GM23338 (cell line): ENCODE results near the gene SELENBP1. TPM values are rescaled to one million over a fixed set of nuclear protein-coding genes. Genes with fewer than 3 reads are reported as not detected.

Experiments
- ATAC-seq: fragments of 200-7000 bp; cut with Tn5 transposase; 3 replicates; pipeline ENCODE4 v1.9.1; 2020
- DNase-seq: peaks from one replicate; pipeline ENCODE4 v3.0.0-alpha.2; 2015; ENCODE audit warnings: low spot score
- H2AFZ ChIP-seq: fragments of 200-600 bp; sonication (generic); 2 replicates; pipeline ENCODE4 v1.8.0; 2016; ENCODE audit warnings: antibody characterized with exemption, mild to moderate bottlenecking, moderate library complexity
- H3F3A ChIP-seq: fragments of 200-600 bp; sonication (generic); replicated peaks from 2 replicates; pipeline ENCODE4 v1.8.0; 2017; ENCODE audit warnings: antibody characterized with exemption, mixed run types, low read depth
- H3K27ac ChIP-seq: fragments of 200-600 bp; sonication (generic); 2 replicates; pipeline ENCODE4 v1.6.1; 2016; ENCODE audit warnings: low read depth
- H3K27me3 ChIP-seq: fragments of 200-600 bp; sonication (generic); 2 replicates; pipeline ENCODE4 v1.8.0; 2016; ENCODE audit warnings: mild to moderate bottlenecking, mixed run types, moderate library complexity; ENCODE audit not compliant: insufficient read depth
- H3K36me3 ChIP-seq: fragments of 200-600 bp; sonication (generic); 2 replicates; pipeline ENCODE4 v1.8.0; 2016; ENCODE audit warnings: mild to moderate bottlenecking; ENCODE audit not compliant: insufficient read depth
- H3K4me1 ChIP-seq: fragments of 200-600 bp; sonication (generic); 2 replicates; pipeline ENCODE4 v1.8.0; 2016; ENCODE audit warnings: mild to moderate bottlenecking, moderate library complexity; ENCODE audit not compliant: insufficient read depth
- H3K4me2 ChIP-seq: fragments of 200-600 bp; sonication (generic); 2 replicates; pipeline ENCODE4 v1.7.1; 2017; ENCODE audit warnings: mixed run types
- H3K4me3 ChIP-seq: fragments of 200-600 bp; sonication (generic); 2 replicates; pipeline ENCODE4 v1.6.1; 2016; ENCODE audit warnings: mixed run types
- H3K79me2 ChIP-seq: fragments of 200-600 bp; sonication (generic); replicated peaks from 2 replicates; pipeline ENCODE4 v1.8.0; 2017; ENCODE audit warnings: mild to moderate bottlenecking; ENCODE audit not compliant: insufficient read depth
- H3K9me2 ChIP-seq: fragments of 200-600 bp; sonication (generic); 2 replicates; pipeline ENCODE4 v1.8.0; 2017; ENCODE audit not compliant: insufficient read depth
- H4K20me1 ChIP-seq: fragments of 200-600 bp; sonication (generic); replicated peaks from 2 replicates; pipeline ENCODE4 v1.8.0; 2017; ENCODE audit warnings: mild to moderate bottlenecking; ENCODE audit not compliant: insufficient read depth
- H3K27ac Mint-ChIP-seq: 2 replicates; pipeline ENCODE4 v1.8.0; 2020; ENCODE audit warnings: inconsistent platforms, mild to moderate bottlenecking, moderate library complexity, mixed read lengths
- H3K27me3 Mint-ChIP-seq: 3 replicates; pipeline ENCODE4 v1.8.0; 2022; ENCODE audit warnings: low read depth, mild to moderate bottlenecking, moderate library complexity, mixed read lengths, inconsistent platforms; ENCODE audit not compliant: insufficient read depth, poor library complexity
- H3K36me3 Mint-ChIP-seq: 3 replicates; pipeline ENCODE4 v1.8.0; 2021; ENCODE audit warnings: low read depth, mild to moderate bottlenecking, inconsistent platforms, moderate library complexity, mixed read lengths
- H3K4me1 Mint-ChIP-seq: 3 replicates; pipeline ENCODE4 v1.8.0; 2020; ENCODE audit warnings: mild to moderate bottlenecking, inconsistent platforms, mixed read lengths
- H3K4me3 Mint-ChIP-seq: 3 replicates; pipeline ENCODE4 v1.8.0; 2021; ENCODE audit warnings: moderate library complexity, mild to moderate bottlenecking, inconsistent platforms, mixed read lengths
- H3K9me3 Mint-ChIP-seq: 3 replicates; pipeline ENCODE4 v1.8.0; 2020; ENCODE audit warnings: moderate library complexity, mild to moderate bottlenecking, inconsistent platforms, mixed read lengths
- CREB1 ChIP-seq: fragments of 250-450 bp; sonication (Bioruptor Pico); IDR thresholded peaks from 2 replicates; pipeline ENCODE4 v1.5.0; 2020; ENCODE audit warnings: low read depth, mild to moderate bottlenecking, moderate library complexity
- EZH2 ChIP-seq: fragments of 200-600 bp; sonication (generic); IDR thresholded peaks from one replicate; pipeline ENCODE4 v1.8.0; 2017; ENCODE audit warnings: antibody characterized with exemption, mild to moderate bottlenecking, low read depth; ENCODE audit not compliant: unreplicated experiment
- EZH2phosphoT487 ChIP-seq: fragments of 200-600 bp; sonication (generic); IDR thresholded peaks from one replicate; pipeline ENCODE4 v1.8.1; 2018; ENCODE audit warnings: antibody characterized with exemption; ENCODE audit not compliant: unreplicated experiment
- JUNB ChIP-seq: IDR thresholded peaks from one replicate; pipeline ENCODE4 v1.6.1; 2016; ENCODE audit warnings: antibody characterized with exemption; ENCODE audit not compliant: unreplicated experiment
- NANOG ChIP-seq: IDR thresholded peaks from 2 replicates; pipeline ENCODE4 v1.6.1; 2016; ENCODE audit warnings: antibody characterized with exemption, borderline replicate concordance
- POLR2AphosphoS5 ChIP-seq: IDR thresholded peaks from 2 replicates; pipeline ENCODE4 v1.6.1; 2016; ENCODE audit warnings: antibody characterized with exemption, low read depth
- STAT1 ChIP-seq: IDR thresholded peaks from one replicate; pipeline ENCODE4 v1.6.1; 2016; ENCODE audit warnings: antibody characterized with exemption; ENCODE audit not compliant: unreplicated experiment
- ZNF114 ChIP-seq: fragments of 250-450 bp; sonication (Bioruptor Pico); IDR thresholded peaks from 2 replicates; pipeline ENCODE4 v1.5.0; 2020; ENCODE audit warnings: mild to moderate bottlenecking, moderate library complexity
- ZNF331 ChIP-seq: fragments of 250-450 bp; sonication (Bioruptor Pico); IDR thresholded peaks from 2 replicates; pipeline ENCODE4 v1.5.0; 2020; ENCODE audit warnings: low read depth, mild to moderate bottlenecking, moderate library complexity
- polyA plus RNA-seq: library from polyadenylated mRNA; unstranded; fragments of >200 nt; fragmentation: Nextera tagmentation; extraction: Ambion mirVana; gene quantifications from 2 replicates; pipeline ENCODE4 v1.2.1, GENCODE V29; 2016
- total RNA-seq: library from RNA; depleted of rRNA; stranded (reverse); fragments of >200 nt; shearing (Covaris generic); gene quantifications from 2 replicates; pipeline ENCODE4 v1.2.3, GENCODE V29; 2014
- TF ChIP-seq, protein P1 (sequence below), 2 experiments: fragments of 200-600 bp in 1 of 2; sonication (generic) in 1 of 2; conservative IDR thresholded peaks; 2 replicates each; pipeline versions ENCODE4 v1.5.1 to v1.6.1; 2016 to 2017; ENCODE audit warnings: antibody characterized with exemption in 2 of 2, low read depth in 2 of 2, mild to moderate bottlenecking in 2 of 2, moderate library complexity in 1 of 2
- TF ChIP-seq, protein P2 (sequence below): IDR thresholded peaks from 2 replicates; pipeline ENCODE4 v1.6.1; 2016; ENCODE audit warnings: antibody characterized with exemption
- TF ChIP-seq, protein P3 (sequence below): fragments of 250-450 bp; sonication (Bioruptor Pico); IDR thresholded peaks from 2 replicates; pipeline ENCODE4 v1.5.0; 2020; ENCODE audit warnings: mild to moderate bottlenecking, moderate library complexity
- TF ChIP-seq, protein P4 (sequence below): IDR thresholded peaks from one replicate; pipeline ENCODE4 v1.6.1; 2018; ENCODE audit warnings: antibody characterized with exemption; ENCODE audit not compliant: unreplicated experiment

SELENBP1 gene
- total and polyA plus RNA-seq, 2 experiments from 2014 or later = 10.7 to 13.4 TPM

DNA sequence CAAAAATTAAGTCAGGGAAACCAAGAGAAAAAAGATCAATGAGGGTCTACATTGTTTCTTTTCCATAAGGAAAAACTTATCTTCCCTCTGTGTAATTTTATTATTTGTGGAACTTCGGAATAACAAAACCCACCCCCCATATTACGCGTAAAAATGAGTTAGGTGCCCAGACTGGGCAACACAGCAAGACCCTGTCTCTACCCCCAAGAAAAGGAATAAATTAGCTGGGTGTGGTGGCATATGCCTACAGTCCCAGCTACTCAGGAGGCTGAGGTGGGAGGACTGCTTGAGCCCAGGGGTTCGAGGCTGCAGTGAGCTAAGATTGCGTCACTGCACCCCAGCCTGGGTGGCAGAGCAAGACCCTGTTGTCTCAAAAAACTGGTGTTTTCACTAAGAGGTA is 47.3 kb upstream of the SELENBP1 start:
- TF ChIP-seq, protein P1, sequence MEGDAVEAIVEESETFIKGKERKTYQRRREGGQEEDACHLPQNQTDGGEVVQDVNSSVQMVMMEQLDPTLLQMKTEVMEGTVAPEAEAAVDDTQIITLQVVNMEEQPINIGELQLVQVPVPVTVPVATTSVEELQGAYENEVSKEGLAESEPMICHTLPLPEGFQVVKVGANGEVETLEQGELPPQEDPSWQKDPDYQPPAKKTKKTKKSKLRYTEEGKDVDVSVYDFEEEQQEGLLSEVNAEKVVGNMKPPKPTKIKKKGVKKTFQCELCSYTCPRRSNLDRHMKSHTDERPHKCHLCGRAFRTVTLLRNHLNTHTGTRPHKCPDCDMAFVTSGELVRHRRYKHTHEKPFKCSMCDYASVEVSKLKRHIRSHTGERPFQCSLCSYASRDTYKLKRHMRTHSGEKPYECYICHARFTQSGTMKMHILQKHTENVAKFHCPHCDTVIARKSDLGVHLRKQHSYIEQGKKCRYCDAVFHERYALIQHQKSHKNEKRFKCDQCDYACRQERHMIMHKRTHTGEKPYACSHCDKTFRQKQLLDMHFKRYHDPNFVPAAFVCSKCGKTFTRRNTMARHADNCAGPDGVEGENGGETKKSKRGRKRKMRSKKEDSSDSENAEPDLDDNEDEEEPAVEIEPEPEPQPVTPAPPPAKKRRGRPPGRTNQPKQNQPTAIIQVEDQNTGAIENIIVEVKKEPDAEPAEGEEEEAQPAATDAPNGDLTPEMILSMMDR (conservative IDR thresholded peaks at IDR 0.05; ENCODE audit: low read depth in 2 of 2) = no peak
- no peak for TF ChIP-seq ZNF331
- TF ChIP-seq NANOG = no peak
- no peak for TF ChIP-seq POLR2AphosphoS5
- TF ChIP-seq, protein P2, sequence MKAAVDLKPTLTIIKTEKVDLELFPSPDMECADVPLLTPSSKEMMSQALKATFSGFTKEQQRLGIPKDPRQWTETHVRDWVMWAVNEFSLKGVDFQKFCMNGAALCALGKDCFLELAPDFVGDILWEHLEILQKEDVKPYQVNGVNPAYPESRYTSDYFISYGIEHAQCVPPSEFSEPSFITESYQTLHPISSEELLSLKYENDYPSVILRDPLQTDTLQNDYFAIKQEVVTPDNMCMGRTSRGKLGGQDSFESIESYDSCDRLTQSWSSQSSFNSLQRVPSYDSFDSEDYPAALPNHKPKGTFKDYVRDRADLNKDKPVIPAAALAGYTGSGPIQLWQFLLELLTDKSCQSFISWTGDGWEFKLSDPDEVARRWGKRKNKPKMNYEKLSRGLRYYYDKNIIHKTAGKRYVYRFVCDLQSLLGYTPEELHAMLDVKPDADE = no peak
- TF ChIP-seq ZNF114 = no peak
- TF ChIP-seq JUNB = no peak
- TF ChIP-seq, protein P3, sequence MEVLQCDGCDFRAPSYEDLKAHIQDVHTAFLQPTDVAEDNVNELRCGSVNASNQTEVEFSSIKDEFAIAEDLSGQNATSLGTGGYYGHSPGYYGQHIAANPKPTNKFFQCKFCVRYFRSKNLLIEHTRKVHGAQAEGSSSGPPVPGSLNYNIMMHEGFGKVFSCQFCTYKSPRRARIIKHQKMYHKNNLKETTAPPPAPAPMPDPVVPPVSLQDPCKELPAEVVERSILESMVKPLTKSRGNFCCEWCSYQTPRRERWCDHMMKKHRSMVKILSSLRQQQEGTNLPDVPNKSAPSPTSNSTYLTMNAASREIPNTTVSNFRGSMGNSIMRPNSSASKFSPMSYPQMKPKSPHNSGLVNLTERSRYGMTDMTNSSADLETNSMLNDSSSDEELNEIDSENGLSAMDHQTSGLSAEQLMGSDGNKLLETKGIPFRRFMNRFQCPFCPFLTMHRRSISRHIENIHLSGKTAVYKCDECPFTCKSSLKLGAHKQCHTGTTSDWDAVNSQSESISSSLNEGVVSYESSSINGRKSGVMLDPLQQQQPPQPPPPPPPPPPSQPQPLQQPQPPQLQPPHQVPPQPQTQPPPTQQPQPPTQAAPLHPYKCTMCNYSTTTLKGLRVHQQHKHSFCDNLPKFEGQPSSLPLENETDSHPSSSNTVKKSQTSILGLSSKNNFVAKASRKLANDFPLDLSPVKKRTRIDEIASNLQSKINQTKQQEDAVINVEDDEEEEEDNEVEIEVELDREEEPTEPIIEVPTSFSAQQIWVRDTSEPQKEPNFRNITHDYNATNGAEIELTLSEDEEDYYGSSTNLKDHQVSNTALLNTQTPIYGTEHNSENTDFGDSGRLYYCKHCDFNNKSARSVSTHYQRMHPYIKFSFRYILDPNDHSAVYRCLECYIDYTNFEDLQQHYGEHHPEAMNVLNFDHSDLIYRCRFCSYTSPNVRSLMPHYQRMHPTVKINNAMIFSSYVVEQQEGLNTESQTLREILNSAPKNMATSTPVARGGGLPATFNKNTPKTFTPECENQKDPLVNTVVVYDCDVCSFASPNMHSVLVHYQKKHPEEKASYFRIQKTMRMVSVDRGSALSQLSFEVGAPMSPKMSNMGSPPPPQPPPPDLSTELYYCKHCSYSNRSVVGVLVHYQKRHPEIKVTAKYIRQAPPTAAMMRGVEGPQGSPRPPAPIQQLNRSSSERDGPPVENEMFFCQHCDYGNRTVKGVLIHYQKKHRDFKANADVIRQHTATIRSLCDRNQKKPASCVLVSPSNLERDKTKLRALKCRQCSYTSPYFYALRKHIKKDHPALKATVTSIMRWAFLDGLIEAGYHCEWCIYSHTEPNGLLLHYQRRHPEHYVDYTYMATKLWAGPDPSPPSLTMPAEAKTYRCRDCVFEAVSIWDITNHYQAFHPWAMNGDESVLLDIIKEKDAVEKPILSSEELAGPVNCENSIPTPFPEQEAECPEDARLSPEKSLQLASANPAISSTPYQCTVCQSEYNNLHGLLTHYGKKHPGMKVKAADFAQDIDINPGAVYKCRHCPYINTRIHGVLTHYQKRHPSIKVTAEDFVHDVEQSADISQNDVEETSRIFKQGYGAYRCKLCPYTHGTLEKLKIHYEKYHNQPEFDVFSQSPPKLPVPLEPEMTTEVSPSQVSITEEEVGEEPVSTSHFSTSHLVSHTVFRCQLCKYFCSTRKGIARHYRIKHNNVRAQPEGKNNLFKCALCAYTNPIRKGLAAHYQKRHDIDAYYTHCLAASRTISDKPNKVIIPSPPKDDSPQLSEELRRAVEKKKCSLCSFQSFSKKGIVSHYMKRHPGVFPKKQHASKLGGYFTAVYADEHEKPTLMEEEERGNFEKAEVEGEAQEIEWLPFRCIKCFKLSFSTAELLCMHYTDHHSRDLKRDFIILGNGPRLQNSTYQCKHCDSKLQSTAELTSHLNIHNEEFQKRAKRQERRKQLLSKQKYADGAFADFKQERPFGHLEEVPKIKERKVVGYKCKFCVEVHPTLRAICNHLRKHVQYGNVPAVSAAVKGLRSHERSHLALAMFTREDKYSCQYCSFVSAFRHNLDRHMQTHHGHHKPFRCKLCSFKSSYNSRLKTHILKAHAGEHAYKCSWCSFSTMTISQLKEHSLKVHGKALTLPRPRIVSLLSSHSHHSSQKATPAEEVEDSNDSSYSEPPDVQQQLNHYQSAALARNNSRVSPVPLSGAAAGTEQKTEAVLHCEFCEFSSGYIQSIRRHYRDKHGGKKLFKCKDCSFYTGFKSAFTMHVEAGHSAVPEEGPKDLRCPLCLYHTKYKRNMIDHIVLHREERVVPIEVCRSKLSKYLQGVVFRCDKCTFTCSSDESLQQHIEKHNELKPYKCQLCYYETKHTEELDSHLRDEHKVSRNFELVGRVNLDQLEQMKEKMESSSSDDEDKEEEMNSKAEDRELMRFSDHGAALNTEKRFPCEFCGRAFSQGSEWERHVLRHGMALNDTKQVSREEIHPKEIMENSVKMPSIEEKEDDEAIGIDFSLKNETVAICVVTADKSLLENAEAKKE (CRISPR knock-in tag) = no peak
- no peak for TF ChIP-seq STAT1
- TF ChIP-seq, protein P4, sequence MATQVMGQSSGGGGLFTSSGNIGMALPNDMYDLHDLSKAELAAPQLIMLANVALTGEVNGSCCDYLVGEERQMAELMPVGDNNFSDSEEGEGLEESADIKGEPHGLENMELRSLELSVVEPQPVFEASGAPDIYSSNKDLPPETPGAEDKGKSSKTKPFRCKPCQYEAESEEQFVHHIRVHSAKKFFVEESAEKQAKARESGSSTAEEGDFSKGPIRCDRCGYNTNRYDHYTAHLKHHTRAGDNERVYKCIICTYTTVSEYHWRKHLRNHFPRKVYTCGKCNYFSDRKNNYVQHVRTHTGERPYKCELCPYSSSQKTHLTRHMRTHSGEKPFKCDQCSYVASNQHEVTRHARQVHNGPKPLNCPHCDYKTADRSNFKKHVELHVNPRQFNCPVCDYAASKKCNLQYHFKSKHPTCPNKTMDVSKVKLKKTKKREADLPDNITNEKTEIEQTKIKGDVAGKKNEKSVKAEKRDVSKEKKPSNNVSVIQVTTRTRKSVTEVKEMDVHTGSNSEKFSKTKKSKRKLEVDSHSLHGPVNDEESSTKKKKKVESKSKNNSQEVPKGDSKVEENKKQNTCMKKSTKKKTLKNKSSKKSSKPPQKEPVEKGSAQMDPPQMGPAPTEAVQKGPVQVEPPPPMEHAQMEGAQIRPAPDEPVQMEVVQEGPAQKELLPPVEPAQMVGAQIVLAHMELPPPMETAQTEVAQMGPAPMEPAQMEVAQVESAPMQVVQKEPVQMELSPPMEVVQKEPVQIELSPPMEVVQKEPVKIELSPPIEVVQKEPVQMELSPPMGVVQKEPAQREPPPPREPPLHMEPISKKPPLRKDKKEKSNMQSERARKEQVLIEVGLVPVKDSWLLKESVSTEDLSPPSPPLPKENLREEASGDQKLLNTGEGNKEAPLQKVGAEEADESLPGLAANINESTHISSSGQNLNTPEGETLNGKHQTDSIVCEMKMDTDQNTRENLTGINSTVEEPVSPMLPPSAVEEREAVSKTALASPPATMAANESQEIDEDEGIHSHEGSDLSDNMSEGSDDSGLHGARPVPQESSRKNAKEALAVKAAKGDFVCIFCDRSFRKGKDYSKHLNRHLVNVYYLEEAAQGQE = no peak
- no peak for TF ChIP-seq CREB1 (CRISPR knock-in tag)
- no peak for TF ChIP-seq EZH2phosphoT487
- TF ChIP-seq EZH2 = no peak
- Mint-ChIP-seq H3K36me3 (peaks cover 80% of the 10 kb centered on the region), H3K4me1 (no peaks in the 10 kb centered on the region), H3K9me3 (no peaks in the 10 kb centered on the region), H3K4me3 (no peak overlapping the region), H3K27me3 (peaks cover 5% of the 10 kb centered on the region), H3K27ac (no peak overlapping the region)
- Histone ChIP-seq H3K27ac (no peak overlapping the region), H4K20me1 (peaks cover 24% of the 10 kb centered on the region), H3K9me2 (no peaks in the 10 kb centered on the region), H3K4me2 (no peak overlapping the region), H3K4me3 (no peak overlapping the region), H3K36me3 (peaks cover 41% of the 10 kb centered on the region), H3F3A (no peaks in the 10 kb centered on the region; the same call in 1 of the 2 replicates), H3K4me1 (no peaks in the 10 kb centered on the region), H3K79me2 (no peaks in the 10 kb centered on the region), H3K27me3 (no peaks in the 10 kb centered on the region), H2AFZ (no peak overlapping the region)
- ATAC-seq (no peak), DNase-seq (no peak)
